Measurements from ENCODE around the gene MCOLN1. TPM values are rescaled to one million over a fixed set of nuclear protein-coding genes. Genes with fewer than 3 reads are reported as not detected.

MCOLN1 gene
- total and polyA plus RNA-seq, 2 of the 8 experiments (the other 6 are each of a cell fraction or from before 2014, with no cell fraction given): 19.1 to 40.0 TPM

DNA sequence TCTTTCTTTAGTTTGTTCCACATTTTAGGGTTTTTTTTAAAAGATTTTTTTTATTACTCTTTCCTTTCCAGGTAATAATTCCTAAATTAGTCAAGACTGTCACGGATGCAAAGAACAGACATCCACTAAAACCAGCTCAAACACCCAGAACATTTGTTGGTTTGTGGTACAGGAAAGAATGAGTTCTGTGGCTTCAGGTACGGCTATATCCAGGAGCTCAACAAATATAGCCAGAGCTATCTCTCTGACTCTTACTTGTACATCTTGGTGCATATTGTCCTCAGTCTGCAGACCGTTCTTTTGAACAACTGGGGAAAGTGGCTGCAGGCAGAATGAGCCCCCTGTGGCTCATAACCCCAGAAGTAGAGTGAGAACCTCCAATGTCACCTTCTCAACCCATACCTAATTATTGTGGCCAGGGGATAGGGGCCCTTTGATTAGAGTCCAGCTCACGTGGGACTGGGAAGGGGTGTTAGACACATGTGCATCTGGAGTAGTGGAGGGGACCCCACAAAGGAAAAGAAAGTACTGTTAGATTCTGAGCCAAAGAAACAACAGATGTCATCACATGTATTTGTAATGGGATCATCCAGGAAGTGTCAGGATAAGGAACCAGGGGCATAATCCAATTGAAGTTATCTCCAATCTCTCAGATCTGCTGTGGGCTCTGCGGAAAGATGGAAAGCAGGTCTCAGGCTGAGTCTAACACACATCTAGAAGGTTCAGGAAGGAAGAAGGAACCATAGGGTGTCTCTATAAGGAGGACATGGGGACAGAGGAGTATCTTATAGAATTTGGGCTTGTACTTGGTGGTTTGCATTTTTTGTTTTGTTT lies 8.4 kb upstream of the MCOLN1 start:
- POLR2A ChIA-PET (ENCODE audit: partially characterized antibody): interaction anchor here (2.8 kb wide), 1 partner anchor 7 kb away, joined by 12 read pairs; no protein-coding TSS in a partner anchor
- peaks cover 4% of the 10 kb centered on the region for H3K23me2 ChIP-seq (ENCODE audit: low read depth, low read length)
- no peaks in the 10 kb centered on the region for H3K27me3 ChIP-seq (replicated peaks in 1 of 4; ENCODE audit: control insufficient read depth in 3 of 4, extremely low read depth in 1 of 4, insufficient read depth in 3 of 4, low read length in 3 of 4)
- H3K79me2 ChIP-seq (ENCODE audit: control insufficient read depth in 1 of 2, insufficient read depth in 2 of 2, low read length in 2 of 2): peaks cover 0 to 11% of the 10 kb centered on the region in 2 experiments; a peak in 1 of 4 replicates
- H3K79me1 ChIP-seq (ENCODE audit: low read depth, low read length): 0 out of 2 replicates have a peak, but pooled peaks cover 3% of the 10 kb centered on the region
- TF ChIP-seq HDAC2 (IDR thresholded peaks at IDR 0.05; ENCODE audit: borderline replicate concordance in 1 of 2, low read depth in 2 of 2, low read length in 2 of 2): no peak
- no peak for TF ChIP-seq MAFK (IDR thresholded peaks at IDR 0.05; ENCODE audit: low read depth, low read length)
- TF ChIP-seq CEBPB (IDR thresholded peaks at IDR 0.05; ENCODE audit: low read depth, low read length): no peak
- no peak for TF ChIP-seq NANOG (IDR thresholded peaks at IDR 0.05; ENCODE audit: insufficient read depth, low read depth, low read length, poor library complexity, severe bottlenecking)
- no peak for TF ChIP-seq TCF12 (IDR thresholded peaks at IDR 0.05; ENCODE audit: low read depth, low read length)
- TF ChIP-seq HDAC6 (IDR thresholded peaks at IDR 0.05; ENCODE audit: low read depth, low read length): no peak
- TF ChIP-seq TEAD4 (IDR thresholded peaks at IDR 0.05; ENCODE audit: low read depth, low read length): no peak
- no peak for TF ChIP-seq RNF2 (IDR thresholded peaks at IDR 0.05; ENCODE audit: borderline replicate concordance, low read depth, low read length, missing control alignments, poor library complexity, severe bottlenecking)
- no peak for TF ChIP-seq SIRT6 (IDR thresholded peaks at IDR 0.05; ENCODE audit: low read length)
- TF ChIP-seq TAF7 (optimal IDR thresholded peaks at IDR 0.05; ENCODE audit: borderline replicate concordance, low read depth, low read length): no peak
- no peak for TF ChIP-seq CHD1 (IDR thresholded peaks at IDR 0.05; ENCODE audit: low read depth, low read length)
- no peak overlapping the region for H3K56ac ChIP-seq (replicated peaks; ENCODE audit: insufficient read length, low read depth, low read length)
- CTCF ChIA-PET (ENCODE audit: partially characterized antibody): interaction anchor here (1.1 to 1.4 kb wide), 3 partner anchors 8 to 160 kb away, joined by 3 read pairs; partner anchors contain the start of gene MCOLN1
- no peak overlapping the region for H3K27ac ChIP-seq (ENCODE audit: low read depth, low read length)
- no peaks in the 10 kb centered on the region for H3K36me3 ChIP-seq (ENCODE audit: control insufficient read depth in 2 of 4, insufficient read depth in 4 of 4, low read length in 3 of 4)
- H2AK5ac ChIP-seq (ENCODE audit: low read depth, low read length): no peak overlapping the region
- no peak overlapping the region for H3K18ac ChIP-seq (ENCODE audit: extremely low read depth, low read length)
- H2BK12ac ChIP-seq (ENCODE audit: low read depth, low read length): 0 out of 2 replicates have a peak overlapping the region, but pooled peaks have one; percentile 39
- H3K4me2 ChIP-seq (ENCODE audit: insufficient read depth in 1 of 2, low read depth in 2 of 2, low read length in 2 of 2): no peak overlapping the region
- no peak overlapping the region for H2BK120ac ChIP-seq (replicated peaks; ENCODE audit: low read depth, low read length)
- H3K23ac ChIP-seq (ENCODE audit: insufficient read length): no peak overlapping the region
- no peak for DNase-seq (ENCODE audit: low read depth in 1 of 2, low spot score in 2 of 2)
- H4K8ac ChIP-seq (ENCODE audit: extremely low read depth, insufficient read depth, low read length): no peak overlapping the region; the same call in 1 of the 2 replicates
- H2BK20ac ChIP-seq (ENCODE audit: low read length): no peak overlapping the region
- no peaks in the 10 kb centered on the region for H3K9me3 ChIP-seq (ENCODE audit: insufficient read depth in 2 of 2, low read depth in 1 of 2, low read length in 1 of 2)
- H3K4ac ChIP-seq (replicated peaks; ENCODE audit: insufficient read length, low read depth, low read length): no peak overlapping the region
- WGBS, 2 experiments (ENCODE audit: extremely low coverage in 1 of 2, insufficient coverage in 1 of 2, insufficient read length in 1 of 2, insufficient replicate concordance in 2 of 2, low coverage in 1 of 2, low lambda C conversion rate in 2 of 2, missing lambda C conversion rate in 1 of 2): 88% methylated on average over 5 of the region's 5 CpGs; no CpG with 5 or more reads in 1 of the 2 experiments
- no peak overlapping the region for H2BK15ac ChIP-seq (ENCODE audit: low read length)
- peaks cover 0 to 11% (median 6%) of the 10 kb centered on the region in 4 experiments; a peak in 5 of 7 replicates for H3K4me1 ChIP-seq (replicated peaks in 1 of 4; ENCODE audit: control insufficient read depth in 3 of 4, insufficient read depth in 4 of 4, low read length in 3 of 4)
- H2BK5ac ChIP-seq (ENCODE audit: low read depth, low read length): no peak overlapping the region
- no peak overlapping the region for H3K9ac ChIP-seq (replicated peaks in 1 of 4; ENCODE audit: extremely low read depth in 1 of 4, low read depth in 3 of 4, low read length in 3 of 4)
- H4K91ac ChIP-seq (replicated peaks; ENCODE audit: insufficient read length, low read length): no peak overlapping the region
- no peak overlapping the region for H4K5ac ChIP-seq (ENCODE audit: insufficient read length, low read depth, low read length)
- peaks cover 0 to 1% of the 10 kb centered on the region in 2 experiments for H4K20me1 ChIP-seq (replicated peaks in 1 of 2; ENCODE audit: control insufficient read depth in 1 of 2, insufficient read depth in 2 of 2, low read length in 2 of 2)
- no peak overlapping the region for H3K4me3 ChIP-seq (ENCODE audit: extremely low read depth in 1 of 4, insufficient read depth in 2 of 4, low read depth in 3 of 4, low read length in 4 of 4)
- FAIRE-seq: no peak
- no peak overlapping the region for H3K14ac ChIP-seq (ENCODE audit: insufficient read length)
- H2AFZ ChIP-seq (ENCODE audit: low read length): no peak overlapping the region
